ENCODE measurements around the gene C12orf57. TPM values are rescaled to one million over a fixed set of nuclear protein-coding genes. Genes with fewer than 3 reads are reported as not detected.

The C12orf57 gene
- total and polyA plus RNA-seq, 10 of the 15 experiments (the other 5 are each of a cell fraction or from before 2014, with no cell fraction given), result 64.5 to 377 (median 211) TPM

DNA sequence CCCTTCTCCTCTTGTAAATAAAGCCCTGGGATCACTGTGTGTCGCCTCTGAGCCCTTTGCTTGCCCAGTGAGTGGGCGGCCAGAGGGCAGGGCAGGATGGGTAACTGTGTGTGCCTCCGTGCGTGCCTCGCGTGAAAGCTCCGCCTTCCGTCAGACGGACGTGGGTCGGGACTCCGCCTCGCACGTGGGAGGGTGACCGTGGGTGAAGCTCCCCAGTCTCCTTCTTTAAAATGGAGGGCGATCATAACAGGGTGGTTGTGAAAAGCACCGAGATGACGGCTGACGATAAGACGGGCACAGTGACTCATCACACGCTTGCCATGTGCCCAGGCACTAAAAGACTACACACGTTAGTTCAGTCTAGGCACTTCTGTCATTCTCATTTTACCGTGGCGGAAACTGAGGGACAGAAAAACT is 17.5 kb downstream of the C12orf57 start (continued):
- TF ChIP-seq SIX5 (IDR thresholded peaks at IDR 0.05; ENCODE audit: low read depth, low read length, severe bottlenecking) (peak; percentile 3), SMC3 (IDR thresholded peaks at IDR 0.05; ENCODE audit: borderline replicate concordance, low read length) (no peak), TBL1XR1 (IDR thresholded peaks at IDR 0.05; ENCODE audit: low read depth, low read length) (peak; percentile 11; the same call in 1 of the 2 replicates), TAF1 (IDR thresholded peaks at IDR 0.05; ENCODE audit: borderline replicate concordance, low read depth, low read length) (0 out of 2 replicates have a peak, but pooled peaks have one; percentile 46), BACH1 (IDR thresholded peaks at IDR 0.05; ENCODE audit: borderline replicate concordance) (peak; percentile 75), MTA2 (IDR thresholded peaks at IDR 0.05; ENCODE audit: low read depth) (peak; percentile 62; the same call in 1 of the 2 replicates), FOS (IDR thresholded peaks at IDR 0.05; ENCODE audit: borderline replicate concordance, extremely low read depth, insufficient read length) (no peak), RELA (IDR thresholded peaks at IDR 0.05; ENCODE audit: borderline replicate concordance, partially characterized antibody) (no peak), PAX5 (IDR thresholded peaks at IDR 0.05; ENCODE audit: borderline replicate concordance, low read depth, low read length) (peak; percentile 61; the same call in 1 of the 2 replicates), NR2C1 (IDR thresholded peaks at IDR 0.05) (no peak), SUZ12 (IDR thresholded peaks at IDR 0.05; ENCODE audit: unreplicated experiment) (no peak), TCF7 (IDR thresholded peaks at IDR 0.05; ENCODE audit: borderline replicate concordance) (no peak), STAT1 (conservative IDR thresholded peaks at IDR 0.05) (0 out of 2 replicates have a peak, but pooled peaks have one; percentile 7), SMAD5 (IDR thresholded peaks at IDR 0.05; ENCODE audit: low read depth) (peak; percentile 25; the same call in 1 of the 2 replicates), EGR1 (IDR thresholded peaks at IDR 0.05; ENCODE audit: borderline replicate concordance in 1 of 2, low read depth in 2 of 2, low read length in 2 of 2) (peak in 1 of 2 experiments; percentile 90; a peak in 2 of 3 replicates), BHLHE40 (IDR thresholded peaks at IDR 0.05; ENCODE audit: borderline replicate concordance in 1 of 2, low read depth in 2 of 2, low read length in 1 of 2) (peak; percentile 84 to 91), SUPT20H (IDR thresholded peaks at IDR 0.05; ENCODE audit: borderline replicate concordance, control insufficient read depth, low read depth, low read length) (no peak), MXI1 (IDR thresholded peaks at IDR 0.05; ENCODE audit: low read depth, low read length) (peak; percentile 63), ATF7 (IDR thresholded peaks at IDR 0.05; ENCODE audit: low read depth) (peak; percentile 80), POU2F2 (IDR thresholded peaks at IDR 0.05; ENCODE audit: borderline replicate concordance, low read depth, low read length) (peak; percentile 40; the same call in 1 of the 3 replicates)
- TF ChIP-seq, protein P1, sequence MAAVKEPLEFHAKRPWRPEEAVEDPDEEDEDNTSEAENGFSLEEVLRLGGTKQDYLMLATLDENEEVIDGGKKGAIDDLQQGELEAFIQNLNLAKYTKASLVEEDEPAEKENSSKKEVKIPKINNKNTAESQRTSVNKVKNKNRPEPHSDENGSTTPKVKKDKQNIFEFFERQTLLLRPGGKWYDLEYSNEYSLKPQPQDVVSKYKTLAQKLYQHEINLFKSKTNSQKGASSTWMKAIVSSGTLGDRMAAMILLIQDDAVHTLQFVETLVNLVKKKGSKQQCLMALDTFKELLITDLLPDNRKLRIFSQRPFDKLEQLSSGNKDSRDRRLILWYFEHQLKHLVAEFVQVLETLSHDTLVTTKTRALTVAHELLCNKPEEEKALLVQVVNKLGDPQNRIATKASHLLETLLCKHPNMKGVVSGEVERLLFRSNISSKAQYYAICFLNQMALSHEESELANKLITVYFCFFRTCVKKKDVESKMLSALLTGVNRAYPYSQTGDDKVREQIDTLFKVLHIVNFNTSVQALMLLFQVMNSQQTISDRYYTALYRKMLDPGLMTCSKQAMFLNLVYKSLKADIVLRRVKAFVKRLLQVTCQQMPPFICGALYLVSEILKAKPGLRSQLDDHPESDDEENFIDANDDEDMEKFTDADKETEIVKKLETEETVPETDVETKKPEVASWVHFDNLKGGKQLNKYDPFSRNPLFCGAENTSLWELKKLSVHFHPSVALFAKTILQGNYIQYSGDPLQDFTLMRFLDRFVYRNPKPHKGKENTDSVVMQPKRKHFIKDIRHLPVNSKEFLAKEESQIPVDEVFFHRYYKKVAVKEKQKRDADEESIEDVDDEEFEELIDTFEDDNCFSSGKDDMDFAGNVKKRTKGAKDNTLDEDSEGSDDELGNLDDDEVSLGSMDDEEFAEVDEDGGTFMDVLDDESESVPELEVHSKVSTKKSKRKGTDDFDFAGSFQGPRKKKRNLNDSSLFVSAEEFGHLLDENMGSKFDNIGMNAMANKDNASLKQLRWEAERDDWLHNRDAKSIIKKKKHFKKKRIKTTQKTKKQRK (IDR thresholded peaks at IDR 0.05; ENCODE audit: low read depth, low read length), result no peak
- TF ChIP-seq, protein P2, sequence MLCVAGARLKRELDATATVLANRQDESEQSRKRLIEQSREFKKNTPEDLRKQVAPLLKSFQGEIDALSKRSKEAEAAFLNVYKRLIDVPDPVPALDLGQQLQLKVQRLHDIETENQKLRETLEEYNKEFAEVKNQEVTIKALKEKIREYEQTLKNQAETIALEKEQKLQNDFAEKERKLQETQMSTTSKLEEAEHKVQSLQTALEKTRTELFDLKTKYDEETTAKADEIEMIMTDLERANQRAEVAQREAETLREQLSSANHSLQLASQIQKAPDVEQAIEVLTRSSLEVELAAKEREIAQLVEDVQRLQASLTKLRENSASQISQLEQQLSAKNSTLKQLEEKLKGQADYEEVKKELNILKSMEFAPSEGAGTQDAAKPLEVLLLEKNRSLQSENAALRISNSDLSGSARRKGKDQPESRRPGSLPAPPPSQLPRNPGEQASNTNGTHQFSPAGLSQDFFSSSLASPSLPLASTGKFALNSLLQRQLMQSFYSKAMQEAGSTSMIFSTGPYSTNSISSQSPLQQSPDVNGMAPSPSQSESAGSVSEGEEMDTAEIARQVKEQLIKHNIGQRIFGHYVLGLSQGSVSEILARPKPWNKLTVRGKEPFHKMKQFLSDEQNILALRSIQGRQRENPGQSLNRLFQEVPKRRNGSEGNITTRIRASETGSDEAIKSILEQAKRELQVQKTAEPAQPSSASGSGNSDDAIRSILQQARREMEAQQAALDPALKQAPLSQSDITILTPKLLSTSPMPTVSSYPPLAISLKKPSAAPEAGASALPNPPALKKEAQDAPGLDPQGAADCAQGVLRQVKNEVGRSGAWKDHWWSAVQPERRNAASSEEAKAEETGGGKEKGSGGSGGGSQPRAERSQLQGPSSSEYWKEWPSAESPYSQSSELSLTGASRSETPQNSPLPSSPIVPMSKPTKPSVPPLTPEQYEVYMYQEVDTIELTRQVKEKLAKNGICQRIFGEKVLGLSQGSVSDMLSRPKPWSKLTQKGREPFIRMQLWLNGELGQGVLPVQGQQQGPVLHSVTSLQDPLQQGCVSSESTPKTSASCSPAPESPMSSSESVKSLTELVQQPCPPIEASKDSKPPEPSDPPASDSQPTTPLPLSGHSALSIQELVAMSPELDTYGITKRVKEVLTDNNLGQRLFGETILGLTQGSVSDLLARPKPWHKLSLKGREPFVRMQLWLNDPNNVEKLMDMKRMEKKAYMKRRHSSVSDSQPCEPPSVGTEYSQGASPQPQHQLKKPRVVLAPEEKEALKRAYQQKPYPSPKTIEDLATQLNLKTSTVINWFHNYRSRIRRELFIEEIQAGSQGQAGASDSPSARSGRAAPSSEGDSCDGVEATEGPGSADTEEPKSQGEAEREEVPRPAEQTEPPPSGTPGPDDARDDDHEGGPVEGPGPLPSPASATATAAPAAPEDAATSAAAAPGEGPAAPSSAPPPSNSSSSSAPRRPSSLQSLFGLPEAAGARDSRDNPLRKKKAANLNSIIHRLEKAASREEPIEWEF (IDR thresholded peaks at IDR 0.05; ENCODE audit: insufficient replicate concordance, low read depth, low read length), result no peak

All from GM12878 (cell line).